HEK293 (cell line): ENCODE results near the gene IL18R1.

Experiments
- CTCF ChIA-PET: fragments of 350-600 bp; formaldehyde crosslinking; extraction: SDS; loops from one replicate; lab custom pipeline; 2021; ENCODE audit warnings: antibody characterized with exemption; lab: Yijun Ruan, JAX
- POLR2A ChIA-PET: fragments of 300-600 bp; formaldehyde crosslinking; extraction: SDS; loops from one replicate; lab custom pipeline; 2020; ENCODE audit warnings: antibody characterized with exemption, inconsistent platforms; lab: Yijun Ruan, JAX
- H3K27ac ChIP-seq: fragments of 200-500 bp; sonication (Bioruptor generic); 2 replicates; pipeline ENCODE4 v1.5.1; 2014; ENCODE audit warnings: low read depth, low read length, control low read depth, inconsistent platforms; ENCODE audit errors: extremely low read depth
- H3K36me3 ChIP-seq, 2 experiments: fragments of 200-500 bp in 1 of 2; sonication (Bioruptor generic) in 1 of 2; 1 replicate in 1 of 2; 2 replicates in 1 of 2; pipeline ENCODE4 v1.5.1; 2014 to 2017; ENCODE audit warnings: inconsistent platforms in 2 of 2, low read length in 2 of 2; ENCODE audit not compliant: control insufficient read depth in 2 of 2, insufficient read depth in 1 of 2
- H3K4me1 ChIP-seq: fragments of 200-500 bp; sonication (Bioruptor generic); 2 replicates; pipeline ENCODE4 v1.5.1; 2014; ENCODE audit warnings: mild to moderate bottlenecking, low read length, inconsistent platforms; ENCODE audit not compliant: control insufficient read depth, insufficient read depth
- H3K4me3 ChIP-seq: 2 replicates; pipeline ENCODE4 v1.5.1; 2011; ENCODE audit warnings: low read depth, mild to moderate bottlenecking, control low read depth, low read length, moderate library complexity
- H3K9me3 ChIP-seq: fragments of 200-500 bp; sonication (Bioruptor generic); 2 replicates; pipeline ENCODE4 v1.5.1; 2014; ENCODE audit warnings: low read depth, low read length, inconsistent platforms; ENCODE audit not compliant: control insufficient read depth, insufficient read depth
- ELK4 ChIP-seq: IDR thresholded peaks from 2 replicates; pipeline ENCODE4 v1.6.1; 2011; ENCODE audit warnings: mild to moderate bottlenecking, low read depth, low read length, borderline replicate concordance
- IKZF3 ChIP-seq: fragments of 450-650 bp; IDR thresholded peaks from 2 replicates; pipeline ENCODE4 v1.5.0; 2018; ENCODE audit warnings: missing biosample characterization, mild to moderate bottlenecking, missing genetic modification characterization, moderate library complexity
- KLF8 ChIP-seq: fragments of 450-650 bp; formaldehyde crosslinking; IDR thresholded peaks from 2 replicates; pipeline ENCODE4 v1.5.1; 2016; ENCODE audit warnings: missing biosample characterization, missing genetic modification characterization
- RBAK ChIP-seq: fragments of 450-650 bp; formaldehyde crosslinking; IDR thresholded peaks from 2 replicates; pipeline ENCODE4 v1.5.1; 2016; ENCODE audit warnings: missing biosample characterization, missing genetic modification characterization
- SCRT2 ChIP-seq: fragments of 450-650 bp; formaldehyde crosslinking; IDR thresholded peaks from 2 replicates; pipeline ENCODE4 v1.5.1; 2016; ENCODE audit warnings: missing biosample characterization, missing genetic modification characterization
- SETDB1 ChIP-seq: IDR thresholded peaks from one replicate; pipeline ENCODE4 v1.6.1; 2017; ENCODE audit warnings: mild to moderate bottlenecking, low read length, moderate library complexity, mixed read lengths; ENCODE audit not compliant: insufficient read length
- ZEB2 ChIP-seq: fragments of 450-650 bp; formaldehyde crosslinking; IDR thresholded peaks from 2 replicates; pipeline ENCODE4 v1.5.1; 2016; ENCODE audit warnings: missing biosample characterization, missing genetic modification characterization
- ZNF112 ChIP-seq: fragments of 450-650 bp; formaldehyde crosslinking; IDR thresholded peaks from 2 replicates; pipeline ENCODE4 v1.5.0; 2017; ENCODE audit warnings: missing biosample characterization, missing genetic modification characterization
- ZNF157 ChIP-seq: fragments of 450-650 bp; formaldehyde crosslinking; IDR thresholded peaks from 2 replicates; pipeline ENCODE4 v1.5.1; 2016; ENCODE audit warnings: missing biosample characterization, missing genetic modification characterization
- ZNF174 ChIP-seq: fragments of 450-650 bp; formaldehyde crosslinking; IDR thresholded peaks from 2 replicates; pipeline ENCODE4 v1.5.0; 2017; ENCODE audit warnings: missing biosample characterization, mild to moderate bottlenecking, missing genetic modification characterization
- ZNF175 ChIP-seq: fragments of 450-650 bp; formaldehyde crosslinking; IDR thresholded peaks from 2 replicates; pipeline ENCODE4 v1.5.1; 2016; ENCODE audit warnings: missing biosample characterization, missing genetic modification characterization
- ZNF362 ChIP-seq: fragments of 450-650 bp; formaldehyde crosslinking; IDR thresholded peaks from 2 replicates; pipeline ENCODE4 v1.5.1; 2016; ENCODE audit warnings: missing biosample characterization, missing genetic modification characterization
- ZNF501 ChIP-seq: fragments of 450-650 bp; formaldehyde crosslinking; IDR thresholded peaks from 2 replicates; pipeline ENCODE4 v1.5.1; 2016; ENCODE audit warnings: missing biosample characterization, missing genetic modification characterization
- ZNF510 ChIP-seq: fragments of 450-650 bp; formaldehyde crosslinking; IDR thresholded peaks from 2 replicates; pipeline ENCODE4 v1.5.1; 2018; ENCODE audit warnings: mild to moderate bottlenecking, missing genetic modification characterization, missing biosample characterization; ENCODE audit not compliant: insufficient replicate concordance
- ZNF521 ChIP-seq: fragments of 450-650 bp; formaldehyde crosslinking; IDR thresholded peaks from 2 replicates; pipeline ENCODE4 v1.5.1; 2017; ENCODE audit warnings: missing biosample characterization, mild to moderate bottlenecking, missing genetic modification characterization
- ZNF555 ChIP-seq: fragments of 450-650 bp; formaldehyde crosslinking; conservative IDR thresholded peaks from 2 replicates; pipeline ENCODE4 v1.5.1; 2017; ENCODE audit warnings: missing biosample characterization, mild to moderate bottlenecking, missing genetic modification characterization, inconsistent platforms
- ZNF596 ChIP-seq: fragments of 450-650 bp; IDR thresholded peaks from 2 replicates; pipeline ENCODE4 v1.5.0; 2018; ENCODE audit warnings: missing biosample characterization, mild to moderate bottlenecking, missing genetic modification characterization, moderate library complexity
- ZNF843 ChIP-seq: fragments of 450-650 bp; formaldehyde crosslinking; IDR thresholded peaks from 2 replicates; pipeline ENCODE4 v1.5.1; 2016; ENCODE audit warnings: missing biosample characterization, missing genetic modification characterization
- ZSCAN18 ChIP-seq: fragments of 450-650 bp; formaldehyde crosslinking; IDR thresholded peaks from 2 replicates; pipeline ENCODE4 v1.5.1; 2016; ENCODE audit warnings: missing biosample characterization, missing genetic modification characterization
- TF ChIP-seq, protein P1 (sequence below): fragments of 450-650 bp; formaldehyde crosslinking; IDR thresholded peaks from 2 replicates; pipeline ENCODE4 v1.5.1; 2017; ENCODE audit warnings: missing biosample characterization, missing genetic modification characterization
- TF ChIP-seq, protein P2 (sequence below): fragments of 450-650 bp; formaldehyde crosslinking; IDR thresholded peaks from 2 replicates; pipeline ENCODE4 v1.5.1; 2016; ENCODE audit warnings: missing biosample characterization, missing genetic modification characterization
- TF ChIP-seq, protein P3 (sequence below): fragments of 450-650 bp; formaldehyde crosslinking; IDR thresholded peaks from 2 replicates; pipeline ENCODE4 v1.5.0; 2017; ENCODE audit warnings: missing biosample characterization, missing genetic modification characterization, borderline replicate concordance
- TF ChIP-seq, protein P4 (sequence below): fragments of 450-650 bp; formaldehyde crosslinking; IDR thresholded peaks from 2 replicates; pipeline ENCODE4 v1.5.1; 2017; ENCODE audit warnings: missing biosample characterization, missing genetic modification characterization

Gene IL18R1

GRCh38 chr2:102392942-102393341 lies 37.3 kb downstream of the IL18R1 start:
- CTCF ChIA-PET: no interaction called here
- POLR2A ChIA-PET: no interaction called here

DNA sequence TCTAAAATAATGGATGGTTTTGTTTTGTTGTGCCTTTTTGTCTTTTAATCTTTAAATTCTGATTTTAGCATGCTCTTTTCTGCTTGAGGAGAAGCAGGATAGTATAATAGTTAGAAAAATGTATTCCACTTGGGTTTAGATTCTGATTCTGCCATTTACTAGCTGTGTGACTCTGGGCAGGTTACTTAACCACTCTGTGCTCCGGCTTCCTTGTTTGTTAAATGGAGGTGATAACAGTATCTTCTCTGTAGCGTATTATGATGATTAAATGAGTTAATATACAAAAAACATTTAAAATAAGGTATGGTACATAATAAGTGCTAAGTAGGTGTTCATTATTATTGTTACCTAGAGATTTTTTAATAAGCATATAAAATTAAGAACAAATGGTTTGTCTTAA lies 40.4 kb downstream of the IL18R1 start:
- ChIA-PET POLR2A (no interaction called here), CTCF (no interaction called here)
- H3K36me3 ChIP-seq: no peaks in the 10 kb centered on the region
- no peak overlapping the region for H3K27ac ChIP-seq
- H3K4me1 ChIP-seq: peaks cover 4% of the 10 kb centered on the region; the same call in 1 of the 2 replicates
- H3K9me3 ChIP-seq: no peaks in the 10 kb centered on the region
- TF ChIP-seq ZNF112 (tag by site-specific recombination) (no peak), ZNF157 (tag by site-specific recombination) (no peak), ZNF362 (tag by site-specific recombination) (no peak), ZEB2 (no peak), IKZF3 (tag by site-specific recombination) (no peak), ZNF174 (tag by site-specific recombination) (no peak), RBAK (tag by site-specific recombination) (no peak), KLF8 (no peak)
- no peak overlapping the region for H3K4me3 ChIP-seq

More at GRCh38 chr2:102392942-102393341, 37.3 kb downstream of the IL18R1 start:
- Histone ChIP-seq H3K36me3 (no peaks in the 10 kb centered on the region), H3K4me1 (peaks cover 4% of the 10 kb centered on the region; the same call in 1 of the 2 replicates), H3K27ac (no peak overlapping the region), H3K4me3 (no peak overlapping the region), H3K9me3 (no peaks in the 10 kb centered on the region)
- TF ChIP-seq SCRT2: no peak
- TF ChIP-seq ZNF521 (tag by site-specific recombination): no peak
- TF ChIP-seq ELK4: no peak
- no peak for TF ChIP-seq ZNF596 (tag by site-specific recombination)
- TF ChIP-seq SETDB1: no peak

- POLR2A ChIA-PET: no interaction called here
- Histone ChIP-seq H3K36me3 (no peaks in the 10 kb centered on the region), H3K9me3 (no peaks in the 10 kb centered on the region), H3K27ac (no peak overlapping the region), H3K4me1 (no peaks in the 10 kb centered on the region), H3K4me3 (no peak overlapping the region)
- CTCF ChIA-PET: interaction anchor here (0.6 kb wide), 1 partner anchor 76 kb away, joined by 3 read pairs; the partner anchor contains the start of gene SLC9A4
- TF ChIP-seq ZNF555 (tag by site-specific recombination) (no peak), ZNF175 (no peak), ZNF843 (tag by site-specific recombination) (no peak), ZNF501 (tag by site-specific recombination) (no peak), ZNF510 (no peak), ZSCAN18 (no peak)
- TF ChIP-seq, protein P1, sequence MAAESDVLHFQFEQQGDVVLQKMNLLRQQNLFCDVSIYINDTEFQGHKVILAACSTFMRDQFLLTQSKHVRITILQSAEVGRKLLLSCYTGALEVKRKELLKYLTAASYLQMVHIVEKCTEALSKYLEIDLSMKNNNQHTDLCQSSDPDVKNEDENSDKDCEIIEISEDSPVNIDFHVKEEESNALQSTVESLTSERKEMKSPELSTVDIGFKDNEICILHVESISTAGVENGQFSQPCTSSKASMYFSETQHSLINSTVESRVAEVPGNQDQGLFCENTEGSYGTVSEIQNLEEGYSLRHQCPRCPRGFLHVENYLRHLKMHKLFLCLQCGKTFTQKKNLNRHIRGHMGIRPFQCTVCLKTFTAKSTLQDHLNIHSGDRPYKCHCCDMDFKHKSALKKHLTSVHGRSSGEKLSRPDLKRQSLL (tag by site-specific recombination): no peak
- TF ChIP-seq, protein P2, sequence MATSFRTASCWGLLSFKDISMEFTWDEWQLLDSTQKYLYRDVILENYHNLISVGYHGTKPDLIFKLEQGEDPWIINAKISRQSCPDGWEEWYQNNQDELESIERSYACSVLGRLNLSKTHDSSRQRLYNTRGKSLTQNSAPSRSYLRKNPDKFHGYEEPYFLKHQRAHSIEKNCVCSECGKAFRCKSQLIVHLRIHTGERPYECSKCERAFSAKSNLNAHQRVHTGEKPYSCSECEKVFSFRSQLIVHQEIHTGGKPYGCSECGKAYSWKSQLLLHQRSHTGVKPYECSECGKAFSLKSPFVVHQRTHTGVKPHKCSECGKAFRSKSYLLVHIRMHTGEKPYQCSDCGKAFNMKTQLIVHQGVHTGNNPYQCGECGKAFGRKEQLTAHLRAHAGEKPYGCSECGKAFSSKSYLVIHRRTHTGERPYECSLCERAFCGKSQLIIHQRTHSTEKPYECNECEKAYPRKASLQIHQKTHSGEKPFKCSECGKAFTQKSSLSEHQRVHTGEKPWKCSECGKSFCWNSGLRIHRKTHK: no peak
- TF ChIP-seq, protein P3, sequence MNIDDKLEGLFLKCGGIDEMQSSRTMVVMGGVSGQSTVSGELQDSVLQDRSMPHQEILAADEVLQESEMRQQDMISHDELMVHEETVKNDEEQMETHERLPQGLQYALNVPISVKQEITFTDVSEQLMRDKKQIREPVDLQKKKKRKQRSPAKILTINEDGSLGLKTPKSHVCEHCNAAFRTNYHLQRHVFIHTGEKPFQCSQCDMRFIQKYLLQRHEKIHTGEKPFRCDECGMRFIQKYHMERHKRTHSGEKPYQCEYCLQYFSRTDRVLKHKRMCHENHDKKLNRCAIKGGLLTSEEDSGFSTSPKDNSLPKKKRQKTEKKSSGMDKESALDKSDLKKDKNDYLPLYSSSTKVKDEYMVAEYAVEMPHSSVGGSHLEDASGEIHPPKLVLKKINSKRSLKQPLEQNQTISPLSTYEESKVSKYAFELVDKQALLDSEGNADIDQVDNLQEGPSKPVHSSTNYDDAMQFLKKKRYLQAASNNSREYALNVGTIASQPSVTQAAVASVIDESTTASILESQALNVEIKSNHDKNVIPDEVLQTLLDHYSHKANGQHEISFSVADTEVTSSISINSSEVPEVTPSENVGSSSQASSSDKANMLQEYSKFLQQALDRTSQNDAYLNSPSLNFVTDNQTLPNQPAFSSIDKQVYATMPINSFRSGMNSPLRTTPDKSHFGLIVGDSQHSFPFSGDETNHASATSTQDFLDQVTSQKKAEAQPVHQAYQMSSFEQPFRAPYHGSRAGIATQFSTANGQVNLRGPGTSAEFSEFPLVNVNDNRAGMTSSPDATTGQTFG (tag by site-specific recombination): no peak
- TF ChIP-seq, protein P4, sequence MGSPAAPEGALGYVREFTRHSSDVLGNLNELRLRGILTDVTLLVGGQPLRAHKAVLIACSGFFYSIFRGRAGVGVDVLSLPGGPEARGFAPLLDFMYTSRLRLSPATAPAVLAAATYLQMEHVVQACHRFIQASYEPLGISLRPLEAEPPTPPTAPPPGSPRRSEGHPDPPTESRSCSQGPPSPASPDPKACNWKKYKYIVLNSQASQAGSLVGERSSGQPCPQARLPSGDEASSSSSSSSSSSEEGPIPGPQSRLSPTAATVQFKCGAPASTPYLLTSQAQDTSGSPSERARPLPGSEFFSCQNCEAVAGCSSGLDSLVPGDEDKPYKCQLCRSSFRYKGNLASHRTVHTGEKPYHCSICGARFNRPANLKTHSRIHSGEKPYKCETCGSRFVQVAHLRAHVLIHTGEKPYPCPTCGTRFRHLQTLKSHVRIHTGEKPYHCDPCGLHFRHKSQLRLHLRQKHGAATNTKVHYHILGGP: no peak
These were observed 41.6 kb downstream of the IL18R1 start for GRCh38 chr2:102397209-102397608.
